SK-N-SH (cell line): ENCODE data around the gene NACAD. TPM values are rescaled to one million over a fixed set of nuclear protein-coding genes. Genes with fewer than 3 reads are reported as not detected.

Source experiments
- CTCF ChIA-PET: fragments of 300-600, 350-600 bp; formaldehyde crosslinking; extraction: SDS; loops from one replicate; lab custom pipeline; 2021; lab: Yijun Ruan, JAX
- POLR2A ChIA-PET: fragments of 350-600 bp; sonication (Branson Sonifier 250); formaldehyde crosslinking; extraction: SDS; loops from one replicate; lab custom pipeline; 2020; ENCODE audit warnings: antibody characterized with exemption, inconsistent platforms; lab: Yijun Ruan, JAX
- DNase-seq: peaks from one replicate; pipeline ENCODE4 v3.0.0; 2012
- H2AFZ ChIP-seq: fragments of 200-600 bp; sonication (generic); 2 replicates; pipeline ENCODE4 v1.8.1; 2016; ENCODE audit warnings: antibody characterized with exemption, mild to moderate bottlenecking, low read depth
- H3F3A ChIP-seq: fragments of 200-600 bp; sonication (generic); replicated peaks from 2 replicates; pipeline ENCODE3; 2016; ENCODE audit warnings: antibody characterized with exemption, mild to moderate bottlenecking; ENCODE audit not compliant: insufficient read depth
- H3K27ac ChIP-seq, 2 experiments: fragments of 200-500 bp in 1 of 2; fragments of 200-600 bp in 1 of 2; sonication (Bioruptor generic) in 1 of 2; sonication (generic), shearing (Covaris generic) in 1 of 2; 2 replicates each; pipeline versions ENCODE4 v1.5.1 to v1.6.1; 2014 to 2016; ENCODE audit warnings: low read depth in 2 of 2, inconsistent platforms in 1 of 2, low read length in 1 of 2, mild to moderate bottlenecking in 1 of 2, mixed read lengths in 1 of 2
- H3K27me3 ChIP-seq: fragments of 200-600 bp; sonication (generic), shearing (Covaris generic); 2 replicates; pipeline ENCODE4 v1.6.1; 2016; ENCODE audit warnings: mixed run types; ENCODE audit not compliant: insufficient read depth
- H3K36me3 ChIP-seq, 2 experiments: fragments of 200-500 bp in 1 of 2; fragments of 200-600 bp in 1 of 2; sonication (Bioruptor generic) in 1 of 2; sonication (generic) in 1 of 2; replicated peaks in 1 of 2; 2 replicates each; pipeline versions ENCODE3 to v1.5.1; 2014 to 2016; ENCODE audit warnings: low read length in 1 of 2, mild to moderate bottlenecking in 1 of 2; ENCODE audit not compliant: insufficient read depth in 2 of 2, control insufficient read depth in 1 of 2
- H3K4me1 ChIP-seq, 2 experiments: fragments of 200-500 bp in 1 of 2; fragments of 200-600 bp in 1 of 2; sonication (Bioruptor generic) in 1 of 2; sonication (generic), shearing (Covaris generic) in 1 of 2; 2 replicates each; pipeline versions ENCODE4 v1.5.1 to v1.6.1; 2014 to 2016; ENCODE audit warnings: low read depth in 1 of 2, low read length in 1 of 2, mixed run types in 1 of 2; ENCODE audit not compliant: insufficient read depth in 2 of 2, control insufficient read depth in 1 of 2
- H3K4me2 ChIP-seq: fragments of 200-600 bp; sonication (generic), shearing (Covaris generic); 2 replicates; pipeline ENCODE4 v1.6.1; 2017; ENCODE audit warnings: mixed run types
- H3K4me3 ChIP-seq, 2 experiments: fragments of 200-500 bp in 1 of 2; fragments of 200-600 bp in 1 of 2; sonication (Bioruptor generic) in 1 of 2; sonication (generic), shearing (Covaris generic) in 1 of 2; 2 replicates each; pipeline versions ENCODE4 v1.5.1 to v1.8.1; 2014 to 2016; ENCODE audit warnings: low read depth in 2 of 2, inconsistent platforms in 1 of 2, low read length in 1 of 2, mild to moderate bottlenecking in 1 of 2, mixed read lengths in 1 of 2, moderate library complexity in 1 of 2
- H3K79me2 ChIP-seq: fragments of 200-600 bp; sonication (generic); 2 replicates; pipeline ENCODE4 v1.8.1; 2017; ENCODE audit warnings: mild to moderate bottlenecking; ENCODE audit not compliant: insufficient read depth
- H3K9ac ChIP-seq: fragments of 200-600 bp; sonication (generic); 2 replicates; pipeline ENCODE4 v1.6.1; 2017; ENCODE audit warnings: mixed run types
- H3K9me2 ChIP-seq: fragments of 200-600 bp; sonication (generic); 2 replicates; pipeline ENCODE4 v1.6.1; 2017; ENCODE audit warnings: mixed run types
- H3K9me3 ChIP-seq: fragments of 200-600 bp; sonication (generic); 2 replicates; pipeline ENCODE4 v1.6.1; 2017; ENCODE audit warnings: mixed run types, mild to moderate bottlenecking, moderate library complexity
- H4K20me1 ChIP-seq: fragments of 200-600 bp; sonication (generic); 2 replicates; pipeline ENCODE4 v1.6.1; 2017; ENCODE audit warnings: mild to moderate bottlenecking, mixed run types; ENCODE audit not compliant: insufficient read depth
- CHD2 ChIP-seq: fragments of 150-350 bp; IDR thresholded peaks from 2 replicates; pipeline ENCODE4 v1.6.1; 2018; ENCODE audit warnings: low read length; ENCODE audit not compliant: partially characterized antibody
- ELF1 ChIP-seq: IDR thresholded peaks from 2 replicates; pipeline ENCODE4 v1.4.0; 2012
- EZH2phosphoT487 ChIP-seq: fragments of 200-600 bp; sonication (generic); IDR thresholded peaks from 2 replicates; pipeline ENCODE4 v1.6.1; 2017; ENCODE audit warnings: low read depth, mixed run types, mild to moderate bottlenecking, antibody characterized with exemption, moderate library complexity, borderline replicate concordance
- FOXJ3 ChIP-seq: sonication (generic); formaldehyde crosslinking; IDR thresholded peaks from 2 replicates; pipeline ENCODE4 v1.5.1; 2020; ENCODE audit warnings: mild to moderate bottlenecking, missing genetic modification reagents
- FOXM1 ChIP-seq: IDR thresholded peaks from 2 replicates; pipeline ENCODE4 v1.4.0; 2012; ENCODE audit warnings: low read depth, mild to moderate bottlenecking
- GATA2 ChIP-seq: sonication (generic); formaldehyde crosslinking; IDR thresholded peaks from 2 replicates; pipeline ENCODE4 v1.5.0; 2020; ENCODE audit warnings: mild to moderate bottlenecking, missing genetic modification reagents
- JUND ChIP-seq: IDR thresholded peaks from 2 replicates; pipeline ENCODE4 v1.4.0; 2012
- MXI1 ChIP-seq: IDR thresholded peaks from 2 replicates; pipeline ENCODE4 v1.6.1; 2012; ENCODE audit warnings: mild to moderate bottlenecking, low read depth, low read length, improper control_type of control experiment
- NFIC ChIP-seq: IDR thresholded peaks from 2 replicates; pipeline ENCODE4 v1.4.0; 2012; ENCODE audit warnings: borderline replicate concordance
- NRF1 ChIP-seq: IDR thresholded peaks from 2 replicates; pipeline ENCODE4 v1.6.1; 2012; ENCODE audit warnings: low read depth, mild to moderate bottlenecking, low read length
- PBX3 ChIP-seq: IDR thresholded peaks from 2 replicates; pipeline ENCODE4; 2012
- RXRA ChIP-seq: IDR thresholded peaks from 2 replicates; pipeline ENCODE4 v1.4.0; 2012; ENCODE audit warnings: low read depth, mild to moderate bottlenecking, borderline replicate concordance
- SIN3A ChIP-seq: IDR thresholded peaks from 2 replicates; pipeline ENCODE4 v1.6.1; 2012; ENCODE audit warnings: low read depth, mild to moderate bottlenecking, low read length, moderate library complexity, borderline replicate concordance
- TCF12 ChIP-seq: IDR thresholded peaks from 2 replicates; pipeline ENCODE4 v1.4.0; 2012
- USF2 ChIP-seq: fragments of 150-350 bp; IDR thresholded peaks from 2 replicates; pipeline ENCODE4 v1.6.1; 2017; ENCODE audit warnings: antibody characterized with exemption, low read length, low read depth, borderline replicate concordance
- YY1 ChIP-seq: IDR thresholded peaks from 2 replicates; pipeline ENCODE4 v1.4.0; 2012; ENCODE audit warnings: low read depth, mild to moderate bottlenecking
- ZBTB33 ChIP-seq: IDR thresholded peaks from 2 replicates; pipeline ENCODE4 v1.4.0; 2012; ENCODE audit warnings: low read depth, borderline replicate concordance
- WGBS: methylation state at CpG from one replicate; pipeline ENCODE4 v1.1.6; 2017; ENCODE audit warnings: low lambda C conversion rate; 5-methylcytosine and 5-hydroxymethylcytosine counted together
- polyA plus RNA-seq, 3 experiments: library from polyadenylated mRNA; depleted of rRNA; stranded (reverse); fragments of >200 nt; gene quantifications; 2 replicates each; pipeline ENCODE4 v1.2.3, GENCODE V29; 2012
- TF ChIP-seq, protein P1 (sequence below): fragments of 150-350 bp; IDR thresholded peaks from 2 replicates; pipeline ENCODE4 v1.6.1; 2016; ENCODE audit warnings: mild to moderate bottlenecking, low read depth, low read length

The NACAD gene
- polyA plus RNA-seq, 1 of the 3 experiments (the other 2 are of a cell fraction), result 2.8 TPM

DNA sequence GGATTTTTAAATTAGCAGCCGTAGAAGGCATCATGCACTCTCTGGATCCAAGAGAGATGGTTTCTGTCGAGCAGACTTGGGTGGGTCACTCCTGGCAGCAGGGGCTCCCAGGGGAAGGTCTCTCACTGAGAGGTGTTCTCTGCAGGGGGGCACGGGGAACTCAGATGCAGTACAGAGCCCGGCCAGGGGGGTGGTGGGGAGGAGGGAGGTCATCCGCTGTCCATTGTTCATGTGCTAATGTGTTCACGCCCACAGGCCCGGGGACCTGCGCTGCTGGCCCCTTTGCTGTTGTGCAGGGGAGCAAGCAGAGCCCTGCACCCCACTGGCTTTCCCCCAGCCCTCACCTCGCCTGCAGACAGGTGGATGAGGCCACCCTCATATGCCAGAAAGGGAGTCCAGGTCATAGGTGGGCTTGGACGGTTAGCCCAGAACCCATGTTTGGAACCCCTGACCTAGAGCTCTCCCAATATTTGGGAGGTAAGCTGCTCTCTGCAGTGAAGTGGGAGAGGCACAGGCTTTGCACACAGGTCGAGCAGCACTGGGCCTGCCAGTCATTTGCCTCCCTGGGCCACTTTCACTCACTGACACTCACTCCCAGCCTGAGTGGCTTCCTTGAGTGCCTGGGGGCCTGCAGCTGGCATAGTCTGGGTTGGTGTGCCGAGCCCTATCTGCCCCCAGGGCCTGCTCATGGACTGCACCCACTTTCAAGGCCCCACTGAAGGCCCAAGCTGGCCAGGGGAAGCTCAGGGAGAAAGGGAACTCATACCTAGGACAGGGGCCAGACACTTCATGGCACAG, 35.3 kb upstream of the NACAD start:
- Histone ChIP-seq H3K79me2 (no peaks in the 10 kb centered on the region), H2AFZ (no peak overlapping the region), H3K27me3 (no peaks in the 10 kb centered on the region; the same call in 1 of the 2 replicates), H3K9me2 (no peaks in the 10 kb centered on the region), H4K20me1 (no peaks in the 10 kb centered on the region), H3K27ac (no peak overlapping the region), H3K9ac (no peak overlapping the region), H3K4me3 (no peak overlapping the region), H3K36me3 (no peaks in the 10 kb centered on the region), H3K4me2 (no peak overlapping the region), H3K4me1 (peaks cover 0 to 2% of the 10 kb centered on the region in 2 experiments; a peak in 1 of 4 replicates), H3K9me3 (no peaks in the 10 kb centered on the region), H3F3A (no peaks in the 10 kb centered on the region)
- TF ChIP-seq YY1 (no peak), EZH2phosphoT487 (no peak), FOXJ3 (no peak), TCF12 (no peak), ELF1 (no peak), MXI1 (no peak), CHD2 (no peak), ZBTB33 (no peak), GATA2 (no peak)
- TF ChIP-seq, protein P1, sequence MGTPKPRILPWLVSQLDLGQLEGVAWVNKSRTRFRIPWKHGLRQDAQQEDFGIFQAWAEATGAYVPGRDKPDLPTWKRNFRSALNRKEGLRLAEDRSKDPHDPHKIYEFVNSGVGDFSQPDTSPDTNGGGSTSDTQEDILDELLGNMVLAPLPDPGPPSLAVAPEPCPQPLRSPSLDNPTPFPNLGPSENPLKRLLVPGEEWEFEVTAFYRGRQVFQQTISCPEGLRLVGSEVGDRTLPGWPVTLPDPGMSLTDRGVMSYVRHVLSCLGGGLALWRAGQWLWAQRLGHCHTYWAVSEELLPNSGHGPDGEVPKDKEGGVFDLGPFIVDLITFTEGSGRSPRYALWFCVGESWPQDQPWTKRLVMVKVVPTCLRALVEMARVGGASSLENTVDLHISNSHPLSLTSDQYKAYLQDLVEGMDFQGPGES, result no peak
- POLR2A ChIA-PET, result interaction anchor here (2.1 kb wide), 1 partner anchor 12 kb away, joined by 5 read pairs; the partner anchor contains the start of gene TBRG4
- 65% methylated on average over 9 of the region's 12 CpGs for WGBS
- DNase-seq, result no peak
- CTCF ChIA-PET, result interaction anchor here (1.2 to 14.6 kb wide), 4 partner anchors 11 to 151 kb away, joined by 3 to 149 read pairs (median 9); no protein-coding TSS in a partner anchor

DNA sequence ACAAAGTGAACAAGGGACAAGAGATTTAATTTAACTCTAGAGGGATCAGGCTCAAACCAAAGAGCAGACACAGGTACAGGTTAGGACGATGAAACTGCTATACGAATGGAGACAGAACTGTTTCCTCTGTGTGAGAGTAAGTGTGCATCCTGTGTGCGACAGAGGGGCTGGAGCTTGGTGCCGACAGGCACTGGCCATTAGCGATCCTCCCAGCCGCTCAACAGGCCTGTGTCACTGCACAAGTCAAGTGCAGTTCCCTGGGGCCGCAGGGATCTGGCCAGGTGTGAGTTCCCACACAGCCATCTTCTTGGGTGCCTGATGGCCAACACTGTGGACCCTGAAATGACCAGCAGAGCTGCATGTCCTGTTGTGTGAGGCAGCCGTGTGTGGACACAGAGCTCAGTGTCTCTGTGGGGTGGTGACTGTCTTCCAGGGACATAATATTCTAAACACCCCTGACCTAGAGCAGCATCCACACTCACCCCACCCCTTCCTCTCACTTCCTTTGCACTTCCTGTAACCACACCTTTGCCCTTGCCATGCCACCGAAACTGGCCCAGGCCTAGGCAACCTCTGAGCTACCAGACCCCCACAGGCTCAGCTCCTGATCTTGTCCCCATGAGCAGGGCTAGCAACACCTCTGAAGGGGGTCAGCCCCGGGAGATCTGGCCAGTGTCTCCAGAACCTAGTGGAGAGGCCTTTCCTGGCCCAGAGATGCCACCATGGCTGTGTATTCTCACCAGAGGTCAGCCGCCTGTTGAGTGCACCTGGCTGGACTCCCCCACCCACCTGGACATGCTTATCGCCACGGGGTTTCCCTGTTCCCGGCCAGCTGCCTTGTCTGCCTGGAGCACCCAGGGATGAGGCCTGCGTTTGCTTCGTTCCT, 34.4 kb upstream of the NACAD start:
- H3K4me3 ChIP-seq, result no peak overlapping the region
- WGBS, result 77% methylated on average over 13 of the region's 16 CpGs
- H3K9ac ChIP-seq, result no peak overlapping the region
- H3K9me3 ChIP-seq, result no peaks in the 10 kb centered on the region
- H3K79me2 ChIP-seq, result no peaks in the 10 kb centered on the region
- H3K36me3 ChIP-seq, result no peaks in the 10 kb centered on the region
- no peak overlapping the region for H3K4me2 ChIP-seq
- no peak for DNase-seq
- POLR2A ChIA-PET, result interaction anchor here (0.6 to 2.1 kb wide), 2 partner anchors 11 to 43 kb away, joined by 4 to 6 read pairs; partner anchors contain the start of gene TBRG4
- no peaks in the 10 kb centered on the region for H3F3A ChIP-seq
- H3K27ac ChIP-seq, result no peak overlapping the region
- no peaks in the 10 kb centered on the region for H4K20me1 ChIP-seq
- H3K27me3 ChIP-seq, result no peaks in the 10 kb centered on the region; the same call in 1 of the 2 replicates
- H2AFZ ChIP-seq, result no peak overlapping the region
- H3K9me2 ChIP-seq, result no peaks in the 10 kb centered on the region
- CTCF ChIA-PET, result interaction anchor here (0.8 to 14.6 kb wide), 7 partner anchors 8 to 274 kb away, joined by 3 to 149 read pairs (median 4); no protein-coding TSS in a partner anchor
- peaks cover 0 to 2% of the 10 kb centered on the region in 2 experiments; a peak in 1 of 4 replicates for H3K4me1 ChIP-seq
- TF ChIP-seq FOXM1 (no peak), RXRA (no peak), USF2 (no peak), PBX3 (no peak), JUND (no peak), NFIC (no peak), NRF1 (no peak), SIN3A (no peak), GATA2 (no peak), ELF1 (no peak)
